DMS153 (cell line): Measurements from ENCODE around the gene SLC25A43.
"Not testable (repeated sequence)": the region's sequence is repeated elsewhere in the genome, so short reads cannot be mapped to it uniquely, and the experiment has no call there.

Source experiments
- DNase-seq: peaks from one replicate; lab custom pipeline; 2025; lab: John Stamatoyannopoulos, UW

The SLC25A43 gene

DNA sequence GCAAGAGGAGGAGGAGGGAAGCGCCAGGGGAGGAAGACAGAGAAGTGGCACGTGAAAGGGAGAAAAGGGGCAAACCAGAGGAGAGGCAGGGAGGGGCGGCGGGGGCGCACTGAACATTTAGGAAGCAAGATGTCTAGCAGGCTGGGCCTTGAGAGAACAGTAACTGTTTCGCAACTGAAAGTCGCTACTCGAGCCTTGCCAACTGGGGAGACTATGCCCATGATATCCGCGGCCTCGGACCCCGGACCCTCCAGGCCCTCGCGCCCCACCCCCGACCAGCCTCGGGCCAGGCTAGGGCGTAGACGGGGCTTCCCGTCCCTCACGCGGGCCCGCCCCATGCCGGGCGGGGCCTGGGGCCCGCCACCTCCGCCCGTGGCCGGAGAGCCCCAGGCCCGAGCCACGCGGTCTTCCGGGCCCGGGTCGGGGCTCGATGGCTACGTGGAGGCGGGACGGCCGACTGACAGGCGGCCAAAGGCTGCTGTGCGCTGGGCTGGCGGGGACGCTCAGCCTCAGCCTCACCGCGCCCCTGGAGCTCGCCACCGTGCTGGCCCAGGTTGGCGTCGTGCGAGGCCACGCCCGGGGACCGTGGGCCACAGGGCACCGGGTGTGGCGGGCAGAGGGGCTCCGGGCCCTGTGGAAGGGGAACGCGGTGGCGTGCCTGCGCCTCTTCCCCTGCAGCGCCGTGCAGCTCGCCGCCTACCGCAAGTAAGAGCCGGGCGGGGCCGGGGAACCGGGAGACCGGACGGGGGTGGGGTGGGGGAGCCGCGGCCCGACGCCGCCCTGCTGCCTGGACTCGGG, at the start of gene SLC25A43:
TSS of gene SLC25A43 (plus strand) at position 363 of the 798 bp plus-strand sequence. CDS start at position 431, 68 bp downstream.
- DNase-seq: no peak

DNA sequence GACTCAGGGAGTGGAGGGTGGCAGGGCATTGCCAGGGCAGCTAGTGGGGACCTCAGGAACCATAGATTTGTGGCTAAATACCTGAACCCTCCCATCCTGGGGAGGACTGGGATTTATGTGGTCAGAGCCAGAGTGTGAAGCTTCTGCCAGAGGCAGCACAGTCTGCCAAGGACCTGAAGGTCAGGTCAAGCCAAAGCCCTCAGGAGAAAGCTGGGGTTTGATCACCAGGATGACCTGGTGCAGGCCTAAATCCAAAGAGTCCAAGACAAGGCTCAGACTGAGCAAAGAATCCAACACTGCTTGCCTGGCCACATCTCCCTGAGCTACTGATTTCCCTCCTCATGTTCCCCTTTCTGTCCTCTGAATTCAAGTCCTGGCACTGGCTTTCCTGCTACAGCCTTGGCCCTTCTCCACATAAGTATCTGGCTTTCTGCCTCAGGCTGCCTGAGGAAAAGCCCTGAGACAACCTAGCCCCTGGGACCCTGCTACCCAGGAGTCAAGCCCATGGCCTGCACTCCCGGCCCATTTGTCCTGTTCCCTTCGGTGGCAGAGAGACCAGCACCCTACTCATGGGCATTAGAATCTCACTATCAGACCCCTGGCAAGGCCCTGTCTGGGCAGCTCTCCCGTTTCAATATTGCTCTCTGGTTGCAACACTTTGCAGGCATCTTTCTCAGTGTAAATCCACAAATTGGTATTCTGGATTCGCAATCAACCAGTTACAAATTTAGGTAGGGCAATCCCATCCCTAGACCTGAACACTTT, 39.3 kb upstream of the SLC25A43 start:
- DNase-seq: no peak

DNA sequence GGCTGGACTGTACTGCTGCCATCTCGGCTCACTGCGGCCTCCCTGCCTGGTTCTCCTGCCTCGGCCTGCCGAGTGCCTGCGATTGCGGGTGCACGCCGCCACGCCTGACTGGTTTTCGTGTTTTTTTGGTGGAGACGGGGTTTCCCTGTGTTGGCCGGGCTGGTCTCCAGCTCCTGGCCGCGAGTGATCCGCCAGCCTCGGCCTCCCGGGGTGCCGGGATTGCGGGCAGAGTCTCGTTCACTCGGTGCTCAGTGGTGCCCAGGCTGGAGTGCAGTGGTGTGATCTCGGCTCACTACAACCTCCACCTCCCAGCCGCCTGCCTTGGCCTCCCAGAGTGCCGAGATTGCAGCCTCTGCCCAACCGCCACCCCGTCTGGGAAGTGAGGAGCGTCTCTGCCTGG, 37.7 kb upstream of the SLC25A43 start:
- DNase-seq: not testable (repeated sequence)

DNA sequence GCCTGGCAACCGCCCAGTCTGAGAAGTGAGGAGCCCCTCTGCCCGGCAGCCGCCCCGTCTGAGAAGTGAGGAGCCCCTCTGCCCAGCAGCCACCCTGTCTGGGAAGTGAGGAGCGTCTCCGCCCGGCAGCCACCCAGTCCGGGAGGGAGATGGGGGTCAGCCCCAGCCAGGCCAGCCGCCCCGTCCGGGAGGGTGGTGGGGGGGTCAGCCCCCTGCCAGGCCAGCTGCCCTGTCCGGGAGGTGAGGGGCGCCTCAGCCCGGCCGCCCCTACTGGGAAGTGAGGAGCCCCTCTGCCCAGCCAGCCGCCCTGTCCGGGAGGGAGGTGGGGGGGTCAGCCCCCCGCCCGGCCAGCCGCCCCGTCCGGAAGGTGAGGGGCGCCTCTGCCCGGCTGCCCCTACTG, 37.1 kb upstream of the SLC25A43 start:
- DNase-seq: not testable (repeated sequence)

DNA sequence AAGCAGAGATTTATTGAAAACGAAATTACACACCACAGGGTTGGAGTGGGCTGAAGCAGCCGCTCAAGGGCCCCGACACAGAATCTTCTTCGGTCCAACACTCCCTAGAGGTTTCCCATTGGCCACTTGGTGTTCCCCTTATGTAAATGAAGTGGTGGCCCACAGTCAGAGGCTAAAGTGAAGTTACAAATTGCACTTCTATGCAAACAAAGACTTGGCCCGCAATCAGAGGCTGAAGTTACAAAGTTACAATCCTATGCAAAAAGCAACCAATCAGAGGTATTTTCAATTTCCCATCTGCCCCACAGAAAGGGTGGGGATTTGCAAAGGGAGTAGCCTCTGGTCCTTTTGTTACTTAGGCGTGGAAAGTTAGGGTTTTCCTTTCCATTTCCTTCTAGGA, 35.7 kb upstream of the SLC25A43 start:
- no peak for DNase-seq

DNA sequence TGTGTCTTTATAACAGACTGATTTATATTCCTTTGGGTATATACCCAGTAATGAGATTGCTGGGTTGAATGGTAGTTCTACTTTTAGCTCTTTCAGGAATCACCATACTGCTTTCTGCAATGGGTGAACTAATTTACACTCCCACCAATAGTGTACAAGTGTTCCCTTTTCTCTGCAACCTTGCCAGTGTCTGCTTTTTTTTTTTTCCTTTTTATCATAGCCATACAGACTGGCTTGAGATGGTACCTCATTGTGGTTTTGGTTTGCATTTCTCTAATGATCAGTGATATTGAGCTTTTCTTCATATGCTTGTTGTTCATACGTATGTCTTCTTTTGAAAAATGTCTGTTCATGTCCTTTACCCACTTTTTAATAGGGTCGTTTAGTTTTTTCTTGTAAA, 27.3 kb upstream of the SLC25A43 start:
- not testable (repeated sequence) for DNase-seq

DNA sequence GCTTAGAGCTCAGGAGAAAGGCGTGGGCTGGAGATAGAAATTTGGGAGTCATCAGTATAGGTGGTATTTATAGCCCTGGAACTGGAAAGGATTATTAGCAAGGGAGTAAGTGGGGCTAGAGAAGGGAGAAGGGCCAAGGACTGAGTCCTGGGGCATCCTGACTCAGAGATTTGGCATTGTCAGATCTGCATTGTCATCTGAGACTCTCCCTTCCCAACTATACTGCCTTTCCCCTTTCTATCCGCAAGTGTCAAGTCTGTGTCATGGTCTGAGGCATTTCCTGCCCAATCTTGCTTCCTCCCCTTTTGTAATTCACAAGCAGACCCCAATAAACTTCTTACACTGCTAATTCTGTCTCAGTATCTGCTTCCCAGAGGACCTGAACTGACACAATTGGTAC, 24.4 kb upstream of the SLC25A43 start:
- DNase-seq: no peak

DNA sequence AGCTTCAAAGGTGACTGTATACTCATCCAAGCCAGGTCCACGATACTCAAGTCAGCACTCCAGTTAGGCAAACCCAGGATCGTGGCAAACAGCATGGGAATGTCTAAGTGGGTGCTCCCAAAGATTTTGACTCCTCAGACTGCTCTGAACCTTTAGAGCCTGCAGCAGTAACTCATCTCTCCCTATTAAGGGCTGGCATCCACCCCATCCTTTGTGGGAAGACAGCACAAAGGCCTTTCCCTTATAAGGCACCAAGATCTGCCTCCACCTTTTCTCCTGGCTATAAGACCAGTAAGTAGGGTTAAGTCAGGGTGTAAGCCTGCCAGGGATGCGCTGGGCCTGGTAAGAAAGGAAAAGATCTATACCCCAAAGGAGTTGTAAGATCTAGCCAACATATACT, 23.6 kb upstream of the SLC25A43 start:
- DNase-seq: no peak

DNA sequence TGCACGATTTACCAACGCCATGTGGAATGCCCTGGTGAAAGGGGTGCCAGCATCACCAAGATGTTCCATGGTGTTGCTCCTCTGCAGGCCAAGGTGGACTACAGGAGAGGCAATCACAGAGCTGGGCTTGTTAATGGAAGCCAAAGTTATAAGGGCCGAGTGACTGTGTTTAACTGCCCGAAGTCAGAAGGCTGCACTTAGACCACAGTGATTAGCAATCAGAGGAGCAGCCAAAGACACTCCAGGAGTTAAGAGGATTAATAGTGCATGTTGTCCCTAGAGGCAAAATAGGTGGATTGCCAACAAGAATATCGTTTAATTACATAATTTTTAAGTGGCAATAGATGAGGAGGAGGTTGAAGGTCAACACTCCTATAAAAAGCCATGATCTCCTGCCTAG, 22.8 kb upstream of the SLC25A43 start:
- no peak for DNase-seq

DNA sequence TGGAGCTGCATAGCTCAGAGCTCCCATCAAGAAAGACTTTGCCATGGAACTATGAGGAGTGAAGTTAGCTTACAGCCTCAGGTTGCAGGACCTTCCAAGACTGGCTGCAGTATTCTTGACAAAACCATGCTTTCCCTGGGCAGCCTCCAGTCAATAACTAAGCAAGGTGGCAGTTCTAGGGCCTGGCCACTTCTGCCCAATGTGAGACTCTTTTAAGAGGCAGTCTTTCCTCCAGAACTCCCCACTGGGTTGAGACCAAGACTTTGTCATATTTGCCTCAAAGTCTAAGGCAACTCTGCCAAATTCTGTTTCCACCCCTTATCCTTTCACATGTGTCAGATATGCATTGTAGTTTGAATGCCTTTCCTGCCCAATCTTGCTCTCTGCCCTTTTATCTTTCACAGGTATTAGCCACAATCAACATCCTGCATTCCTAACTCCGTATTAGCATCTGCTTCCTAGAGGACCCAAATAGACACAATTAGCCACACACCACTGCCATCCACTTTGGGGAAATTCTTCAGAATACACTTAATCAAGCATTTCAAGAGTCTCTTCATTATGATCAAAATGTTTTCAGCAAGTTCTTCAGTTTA, 17.7 kb upstream of the SLC25A43 start:
- DNase-seq: no peak

DNA sequence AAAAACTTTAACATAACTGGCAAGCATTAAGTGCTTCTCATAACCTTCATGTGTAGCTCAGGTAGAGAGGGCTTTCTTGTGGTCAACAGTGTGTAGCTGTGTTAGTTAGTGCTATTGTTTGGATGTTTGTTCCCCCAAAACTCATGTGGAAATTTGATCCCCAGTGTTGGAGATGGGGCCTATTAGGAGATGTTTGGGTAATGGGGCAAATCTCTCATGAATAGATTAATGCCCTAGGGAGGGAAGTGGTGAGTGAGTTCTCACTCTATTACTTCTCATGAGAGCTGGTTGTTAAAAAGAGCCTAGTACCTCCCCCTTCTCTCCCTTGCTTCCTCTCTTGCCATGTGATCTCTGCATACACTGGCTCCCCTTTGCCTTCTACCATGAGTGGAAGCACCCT, 16.5 kb upstream of the SLC25A43 start:
- DNase-seq: no peak

DNA sequence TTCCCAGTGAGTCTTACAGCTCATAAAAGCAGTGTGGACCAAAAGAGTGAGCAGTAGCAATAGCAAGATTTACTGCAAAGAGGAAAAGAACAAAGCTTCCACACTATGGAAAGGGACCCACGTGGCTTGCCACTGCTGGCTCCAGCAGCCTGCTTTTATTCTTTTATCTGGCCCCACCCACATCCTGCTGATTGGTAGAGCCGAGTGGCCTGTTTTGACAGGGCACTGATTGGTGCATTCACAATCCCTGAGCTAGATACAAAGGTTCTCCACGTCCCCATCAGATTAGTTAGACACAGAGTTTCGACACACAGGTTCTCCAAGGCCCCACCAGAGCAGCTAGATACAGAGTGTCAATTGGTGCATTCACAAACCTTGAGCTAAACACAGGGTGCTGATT, 12.5 kb upstream of the SLC25A43 start:
- DNase-seq: not testable (repeated sequence)

DNA sequence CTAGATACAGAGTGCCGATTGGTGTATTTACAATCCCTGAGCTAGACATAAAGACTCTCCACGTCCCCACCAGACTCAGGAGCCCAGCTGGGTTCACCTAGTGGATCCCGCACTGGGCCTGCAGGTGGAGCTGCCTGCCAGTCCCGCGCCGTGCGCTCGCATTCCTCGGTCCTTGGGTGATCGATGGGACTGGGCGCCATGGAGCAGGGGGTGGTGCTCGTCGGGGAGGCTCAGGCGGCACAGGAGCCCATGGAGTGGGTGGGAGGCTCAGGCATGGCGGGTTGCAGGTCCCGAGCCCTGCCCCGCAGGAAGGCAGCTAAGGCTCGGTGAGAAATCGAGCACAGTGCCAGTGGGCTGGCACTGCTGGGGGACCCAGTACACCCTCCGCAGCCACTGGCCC, 11.7 kb upstream of the SLC25A43 start:
- not testable (repeated sequence) for DNase-seq

DNA sequence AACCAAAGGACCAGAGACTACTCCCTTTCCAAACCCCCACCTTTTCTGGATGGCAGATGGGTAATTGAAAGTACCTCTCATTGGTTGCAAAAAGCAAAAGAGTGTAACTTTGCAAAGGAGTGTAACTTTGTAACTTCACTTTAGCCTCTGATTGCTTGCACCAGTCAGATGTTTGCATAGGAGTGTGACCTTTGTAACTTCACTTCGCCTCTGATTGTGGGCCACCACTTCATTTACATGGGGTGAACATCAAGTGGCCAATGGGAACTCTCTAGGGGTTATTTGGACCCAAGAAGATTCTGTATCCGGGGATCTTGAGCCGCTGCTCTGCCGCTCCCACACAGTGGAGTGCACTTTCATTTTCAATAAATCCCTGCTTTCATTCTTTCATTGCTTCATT, 9.9 kb upstream of the SLC25A43 start:
- no peak for DNase-seq

DNA sequence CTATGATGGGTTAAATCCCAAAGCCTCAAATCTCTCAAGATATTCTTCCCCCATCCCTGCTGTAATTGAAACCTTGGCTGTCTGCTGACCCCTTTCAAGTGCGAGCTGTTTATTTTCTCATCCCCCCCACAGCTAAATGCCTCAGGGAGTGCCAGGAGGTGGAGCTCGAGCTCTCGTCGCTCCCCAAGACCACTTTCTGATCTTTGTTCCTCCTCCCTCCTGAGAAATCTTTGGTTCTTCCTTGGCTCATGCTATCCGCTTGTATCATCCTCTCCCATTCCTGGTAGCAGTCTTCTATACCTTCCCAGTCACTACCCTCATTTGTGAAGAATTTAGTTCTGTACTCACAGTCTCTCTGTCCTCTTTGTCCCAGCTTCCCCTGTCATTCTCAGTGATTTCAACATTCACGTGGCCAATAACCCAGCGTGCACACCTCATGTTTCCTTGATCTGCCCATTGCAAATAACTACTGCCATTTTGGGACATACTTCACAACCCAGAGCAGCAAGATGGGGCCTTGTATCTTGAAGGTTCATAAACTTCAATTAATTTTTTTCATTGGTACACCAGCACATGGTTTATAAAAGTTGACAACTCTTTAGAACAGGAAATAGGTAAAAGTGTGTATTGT, 9.2 kb upstream of the SLC25A43 start:
- no peak for DNase-seq

DNA sequence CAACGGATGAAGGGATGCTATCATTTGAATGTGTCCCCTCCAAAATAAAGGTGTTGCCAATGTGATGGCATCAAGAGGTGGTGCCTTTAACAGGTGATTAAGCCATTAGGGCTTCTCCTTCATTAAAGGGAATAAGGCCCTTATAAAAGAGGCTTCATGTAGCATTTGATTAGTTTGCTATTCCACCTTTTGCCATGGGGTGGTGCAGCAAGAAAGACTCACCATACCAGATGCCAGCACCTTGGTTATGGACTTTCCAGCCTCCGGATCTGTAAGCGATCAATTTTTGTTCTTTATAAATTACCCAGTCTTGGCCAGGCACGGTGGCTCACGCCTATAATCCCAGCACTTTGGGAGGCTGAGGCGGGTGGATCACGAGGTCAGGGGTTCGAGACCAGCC, 7.9 kb upstream of the SLC25A43 start:
- no peak for DNase-seq

DNA sequence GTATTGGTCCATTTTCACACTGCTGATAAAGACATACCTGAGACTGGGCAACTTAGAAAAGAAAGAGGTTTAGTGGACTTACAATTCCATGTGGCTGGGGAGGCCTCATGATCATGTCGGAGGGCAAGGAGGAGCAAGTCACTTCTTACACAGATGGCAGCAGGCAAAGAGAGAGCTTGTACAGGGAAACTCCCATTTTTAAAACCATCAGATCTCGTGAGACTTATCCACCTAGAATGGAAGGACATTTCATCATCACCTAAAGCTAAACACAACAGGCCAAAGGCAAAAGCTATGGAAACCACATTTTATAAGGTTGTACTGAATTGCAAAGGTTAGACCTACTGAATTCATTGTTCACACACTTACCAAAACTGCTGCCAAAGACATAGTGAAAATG, 6.0 kb upstream of the SLC25A43 start:
- no peak for DNase-seq

DNA sequence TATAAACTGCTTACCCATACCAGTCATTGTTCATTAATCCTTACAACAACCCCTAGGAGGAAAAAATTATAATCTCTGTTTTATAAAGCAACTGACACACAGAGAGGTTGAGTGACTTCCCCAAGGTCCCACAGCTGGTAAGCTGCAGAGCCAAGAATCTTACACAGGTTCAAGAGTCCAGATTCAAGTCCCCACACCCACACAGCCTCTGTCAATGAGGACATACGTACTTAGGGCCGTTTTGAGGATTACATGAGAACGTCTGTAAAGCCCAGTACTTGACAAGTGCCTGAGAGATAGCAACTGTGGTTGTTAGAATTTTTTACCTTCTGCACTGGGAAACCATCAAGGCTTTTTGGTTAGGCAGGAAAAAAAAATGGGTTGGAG, 556 bp upstream of the SLC25A43 start:
- DNase-seq: no peak

DNA sequence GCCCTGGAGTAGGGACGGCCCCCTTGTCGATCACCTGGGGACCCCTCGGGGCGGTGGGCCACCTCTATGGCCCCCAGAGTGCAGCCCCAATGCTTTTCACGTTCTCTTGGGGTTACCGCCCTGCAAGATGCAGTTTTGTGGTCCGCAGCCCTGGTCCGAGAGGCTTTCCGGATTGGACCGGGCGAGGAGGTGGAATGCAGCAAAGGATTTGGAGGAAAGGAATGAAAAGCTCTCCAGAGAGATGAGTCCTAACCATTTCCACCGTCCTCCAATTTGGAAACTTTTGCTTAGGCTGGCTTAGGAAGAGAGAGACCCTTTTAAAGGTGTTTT, 601 bp downstream of the SLC25A43 start:
- DNase-seq: no peak

DNA sequence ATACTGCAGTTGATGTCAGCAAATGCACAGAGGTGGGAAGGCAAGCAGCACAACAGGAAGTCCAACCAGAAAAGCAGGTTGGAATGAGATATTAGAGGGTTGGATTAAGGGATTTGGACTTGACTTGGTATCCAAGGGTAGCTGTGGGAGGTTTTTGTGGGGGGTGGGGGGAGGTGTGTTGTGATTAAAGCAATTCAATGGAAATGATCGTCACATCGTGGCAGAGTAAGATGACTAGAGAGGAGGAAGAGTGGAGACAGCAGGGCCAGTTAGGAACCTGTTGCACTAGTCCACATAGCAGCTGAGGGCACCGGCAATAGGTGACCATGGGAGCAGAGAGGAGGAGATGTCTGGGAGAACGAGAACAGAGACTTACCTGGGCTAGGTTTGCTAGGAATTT, 2.4 kb downstream of the SLC25A43 start:
- DNase-seq: no peak

DNA sequence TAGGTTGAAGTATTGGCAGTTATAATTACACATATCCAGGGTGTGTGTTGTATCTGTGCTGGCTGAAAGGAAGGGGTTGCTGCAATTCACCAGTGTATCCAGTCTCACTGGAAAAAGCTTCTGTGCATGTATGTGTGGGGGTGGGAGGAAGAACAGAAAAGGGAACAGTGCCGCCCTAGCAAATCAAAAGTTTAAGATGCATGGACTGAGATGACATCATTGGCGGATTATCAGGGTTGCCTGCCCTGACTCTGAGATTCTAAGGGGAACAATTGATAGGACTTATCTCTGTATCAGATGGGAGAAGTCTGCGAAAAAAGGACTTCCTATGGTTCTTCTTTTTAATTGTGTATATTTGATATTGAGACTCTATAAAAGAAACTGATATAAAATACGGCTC, 3.5 kb downstream of the SLC25A43 start:
- no peak for DNase-seq

DNA sequence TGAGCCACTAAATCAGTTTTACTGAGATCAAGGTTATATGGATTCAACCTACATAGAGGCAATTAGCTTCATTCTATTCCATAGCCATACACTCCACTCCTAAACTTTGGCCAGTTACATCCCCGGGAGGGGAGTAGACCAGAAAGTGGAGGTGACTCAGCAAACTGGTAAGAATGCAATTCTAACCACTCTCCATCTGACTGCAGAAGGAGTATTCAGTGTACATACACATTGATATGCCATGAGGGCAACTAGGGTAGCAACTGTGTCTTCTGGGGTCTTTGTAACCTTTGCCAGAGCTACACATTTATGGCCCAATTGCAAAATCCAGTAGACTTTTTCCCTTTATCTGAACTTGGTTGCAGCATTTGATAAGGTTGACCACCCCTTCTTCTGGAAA, 7.6 kb downstream of the SLC25A43 start:
- no peak for DNase-seq

DNA sequence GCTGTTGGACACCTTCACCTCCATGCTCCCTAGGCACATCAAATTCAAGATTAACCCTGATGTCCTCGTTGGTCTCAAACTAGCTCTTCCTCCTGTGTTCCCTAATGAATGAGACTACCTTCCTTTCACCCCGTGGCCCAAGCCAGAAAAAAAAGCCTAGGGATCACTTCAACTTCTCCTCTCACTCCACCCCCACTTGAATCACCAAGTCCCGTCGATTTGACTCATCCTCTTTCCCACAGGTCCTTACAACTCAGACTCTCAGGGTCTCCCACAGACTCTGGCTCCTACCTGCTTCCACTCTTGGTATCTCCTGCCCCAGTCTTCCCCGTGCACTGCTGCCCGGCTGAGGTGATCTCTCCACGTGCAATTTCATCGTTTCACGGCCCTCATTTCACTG, 8.5 kb downstream of the SLC25A43 start:
- DNase-seq: no peak
